Cardiac septum (tissue), 1 donor: ENCODE measurements around the gene NRAP. TPM values are rescaled to one million over a fixed set of nuclear protein-coding genes. Genes with fewer than 3 reads are reported as not detected.

Experiments
- DNase-seq: peaks from one replicate; pipeline ENCODE4 v3.0.0-alpha.2; 2020; ENCODE audit warnings: low spot score
- intact Hi-C: fragments of 100-400 bp; cut with DNase I; formaldehyde crosslinking; loops from one replicate; pipeline ENCODE4 v1.14.0; 2022
- total RNA-seq: library from RNA; stranded (reverse); fragmentation: NEBNext Ultra II Directional; extraction: Animal tissue kit (Norgen Biotek cat#: 25700); gene quantifications from one replicate; pipeline ENCODE4 v1.2.1, GENCODE V29; 2021
- donor health status: DM: no; HTN: no; CAD: no.

Gene NRAP
- total RNA-seq, 1 donor from 2014 or later, result 1,029 TPM

DNA sequence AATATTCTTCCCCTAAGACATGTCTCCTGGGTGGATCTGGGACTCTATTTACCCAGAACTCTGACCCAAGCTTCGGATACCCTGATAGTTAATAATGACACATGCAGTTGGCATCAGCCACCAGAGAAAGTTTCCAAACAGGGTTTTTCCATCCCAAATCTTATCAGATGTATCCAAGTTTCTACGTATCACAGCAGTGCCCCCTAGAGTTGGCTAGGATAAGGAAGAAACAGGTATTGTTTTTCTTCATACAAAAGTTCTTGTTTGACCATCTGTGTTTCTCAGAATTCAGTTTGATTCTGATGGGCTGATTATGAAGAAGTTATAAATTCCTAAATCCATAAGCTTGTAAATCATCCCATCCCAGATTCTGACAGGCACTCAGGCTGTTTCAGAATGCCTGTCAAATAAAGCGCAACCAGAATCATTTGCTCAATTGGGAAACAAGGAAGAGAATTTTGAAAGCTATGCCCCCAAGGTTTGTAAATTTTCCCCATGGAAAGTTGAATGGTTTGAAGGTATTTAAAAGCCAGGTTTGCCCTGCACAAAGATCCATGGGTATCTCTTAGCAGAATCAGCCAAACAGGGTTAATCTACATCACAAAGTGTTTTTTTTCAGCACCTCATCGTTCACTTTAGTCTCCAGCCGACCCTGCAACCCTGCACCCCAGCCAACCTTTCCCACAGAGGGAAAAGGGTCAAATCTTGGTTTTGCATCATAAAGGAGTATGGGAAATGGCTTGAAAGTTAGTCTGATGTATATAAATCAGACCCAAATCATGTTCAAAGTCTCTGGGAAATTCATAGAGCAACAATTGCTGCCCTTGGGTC, 47.4 kb downstream of the NRAP start:
- DNase-seq, result peak; percentile 15
- intact Hi-C loops, result no loop called here

- DNase-seq, result peak; percentile 63
- intact Hi-C loops, result no loop called here
Measured at GRCh38 chr10:113613977-113614690, 49.7 kb downstream of the NRAP start.

DNA sequence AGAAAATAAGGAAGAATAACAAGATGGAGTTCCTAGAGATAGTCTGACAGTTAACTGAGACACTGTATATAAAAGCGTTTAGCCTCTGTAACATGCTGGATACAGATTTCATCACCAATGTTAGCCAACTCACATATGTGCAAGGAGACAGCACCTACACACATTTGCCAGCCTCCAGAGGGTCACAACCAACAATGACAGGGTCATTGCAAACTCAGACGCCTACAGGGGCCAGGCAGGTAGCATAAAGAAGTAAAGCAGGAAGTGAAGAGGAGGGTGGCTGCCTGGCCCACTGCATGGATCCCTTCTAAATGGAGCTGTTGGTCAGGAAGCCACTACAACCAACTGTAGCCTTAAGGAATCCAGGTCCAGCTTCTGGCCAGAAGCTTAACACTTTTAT, 50.4 kb downstream of the NRAP start:
- intact Hi-C loops, result no loop called here
- peak; percentile 33 for DNase-seq

- no peak for DNase-seq
- intact Hi-C loops, result no loop called here
Measured at GRCh38 chr10:113612154-113612553, 51.7 kb downstream of the NRAP start.

- intact Hi-C loops, result no loop called here
- no peak for DNase-seq
Measured at GRCh38 chr10:113610631-113611601, 52.9 kb downstream of the NRAP start.

- intact Hi-C loops, result no loop called here
- no peak for DNase-seq
Measured at GRCh38 chr10:113609704-113610108, 54.1 kb downstream of the NRAP start.

GRCh38 chr10:113605268-113605978, 58.4 kb downstream of the NRAP start:
- intact Hi-C loops, result no loop called here

DNA sequence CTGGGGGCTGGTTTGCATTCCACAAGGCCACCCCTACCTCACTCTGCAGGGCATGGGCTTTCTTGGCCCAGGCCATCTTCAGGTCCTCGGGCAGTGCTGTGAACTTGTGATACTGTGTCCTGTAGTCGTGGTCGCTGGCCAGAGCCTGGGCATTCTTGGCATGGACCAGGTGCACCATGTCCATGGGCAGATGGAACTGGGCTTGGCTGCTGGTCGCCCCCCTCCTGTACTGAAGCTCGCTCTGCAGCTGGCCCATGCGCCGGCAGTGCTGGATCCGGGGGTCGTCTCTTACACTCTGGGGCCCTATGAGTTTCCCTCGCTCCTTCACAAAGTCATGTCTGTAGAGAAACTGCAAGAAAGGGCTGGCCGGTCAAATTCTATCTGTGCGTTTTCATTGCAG, 59.3 kb downstream of the NRAP start:
- no peak for DNase-seq
- intact Hi-C loops, result no loop called here

More at GRCh38 chr10:113605268-113605978, 58.4 kb downstream of the NRAP start:
- no peak for DNase-seq

DNA sequence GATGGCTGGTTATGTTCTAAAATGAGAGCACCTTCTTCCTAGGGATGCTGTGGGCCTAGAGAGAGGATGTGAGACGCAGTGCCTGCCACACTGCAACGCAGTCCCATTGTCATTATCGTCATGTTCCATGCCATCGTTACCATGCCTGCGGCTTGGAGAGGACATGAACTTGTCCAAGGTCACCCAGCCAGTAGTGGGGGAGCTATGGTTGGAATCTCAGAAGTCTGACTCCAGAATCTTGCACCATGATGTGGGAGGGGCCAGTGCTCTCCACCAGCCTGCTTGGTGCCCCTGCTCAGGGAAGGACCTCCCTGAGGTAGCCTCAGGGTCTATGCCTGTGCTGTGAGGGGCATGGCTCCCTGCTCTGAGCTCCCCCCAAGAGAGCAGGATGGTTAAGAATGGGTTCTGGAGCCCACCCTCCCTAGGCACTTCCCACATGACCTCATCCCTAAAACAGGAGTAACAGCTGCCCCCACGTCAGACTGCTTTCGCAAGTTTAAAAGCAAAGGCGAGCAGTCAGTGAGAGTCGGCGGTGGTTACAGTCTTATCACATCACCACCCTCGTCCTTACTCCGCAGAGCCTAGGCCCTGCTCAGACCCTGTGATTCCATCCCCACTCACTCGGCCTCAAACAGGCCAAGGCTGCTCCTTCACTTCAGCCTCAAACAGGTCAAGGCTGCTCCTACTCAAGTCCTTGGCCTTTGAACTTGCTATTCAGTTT, 60.6 kb downstream of the NRAP start:
- no peak for DNase-seq
- intact Hi-C loops, result no loop called here

DNA sequence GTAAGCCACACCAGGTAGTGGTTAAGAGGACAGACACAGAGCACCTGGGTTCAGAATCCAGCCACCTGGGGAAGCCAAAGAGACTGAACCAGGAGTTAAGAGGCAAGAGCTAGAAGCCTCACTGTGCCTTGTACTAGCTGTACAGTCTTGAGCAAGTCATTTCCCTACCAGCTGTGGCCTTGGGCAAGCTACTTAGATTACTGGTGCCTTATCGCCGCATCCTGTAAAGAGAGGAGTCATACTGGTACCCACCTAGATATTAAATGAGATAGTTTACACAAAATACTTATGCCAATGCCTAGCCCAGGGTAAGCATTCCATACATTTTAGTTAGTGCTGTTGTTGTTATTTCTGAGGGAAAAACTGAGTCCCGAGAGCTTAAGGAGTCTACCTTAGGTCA, 63.3 kb downstream of the NRAP start:
- no peak for DNase-seq
- intact Hi-C loops, result no loop called here

- intact Hi-C loops, result no loop called here
- no peak for DNase-seq
Measured at GRCh38 chr10:113594652-113595051, 69.2 kb downstream of the NRAP start.

DNA sequence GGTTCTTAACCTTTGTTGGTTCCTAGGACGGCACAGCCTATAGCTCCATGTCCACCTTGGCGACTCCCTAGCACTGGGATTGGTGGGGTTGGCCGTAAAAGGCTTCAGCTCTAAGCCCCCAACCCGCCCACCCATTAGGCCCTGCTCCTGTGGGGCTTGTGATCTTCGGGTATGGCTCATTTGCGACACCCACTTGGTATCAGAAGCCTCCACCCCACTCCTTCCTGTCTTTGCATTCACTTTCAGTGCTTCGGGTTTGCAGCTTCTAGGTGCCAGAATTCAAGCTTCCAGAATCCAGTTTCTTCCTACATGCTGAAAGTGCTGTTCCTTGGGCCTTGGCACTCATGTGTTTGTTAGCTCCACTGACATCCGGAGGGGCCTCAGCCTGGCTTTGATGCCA, 71.5 kb downstream of the NRAP start:
- no peak for DNase-seq
- intact Hi-C loops, result no loop called here

DNA sequence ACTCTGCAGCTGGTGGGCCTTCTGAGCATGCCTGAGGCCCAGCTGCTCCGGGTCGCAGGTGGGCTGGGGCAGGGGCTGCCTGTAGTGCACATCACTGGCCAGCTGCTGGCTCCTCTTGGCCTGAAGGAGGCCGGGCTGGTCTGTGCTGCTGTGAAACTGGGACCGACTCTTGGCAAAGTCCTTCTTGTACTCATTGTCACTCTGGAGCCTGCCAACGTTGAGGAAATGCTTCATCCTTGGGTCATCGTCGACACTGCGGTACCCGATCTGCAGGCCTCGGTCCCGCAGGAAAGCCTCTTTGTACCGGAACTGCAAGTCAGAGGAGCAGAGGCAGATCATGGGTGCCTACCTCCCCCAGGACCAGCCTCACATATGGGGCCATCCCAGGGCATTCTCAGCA, 73.3 kb downstream of the NRAP start:
- intact Hi-C loops, result no loop called here
- DNase-seq, result no peak

GRCh38 chr10:113589201-113589770, 74.6 kb downstream of the NRAP start:
- no peak for DNase-seq
- intact Hi-C loops, result no loop called here

GRCh38 chr10:113585949-113586348, 77.9 kb downstream of the NRAP start:
- intact Hi-C loops, result no loop called here

DNA sequence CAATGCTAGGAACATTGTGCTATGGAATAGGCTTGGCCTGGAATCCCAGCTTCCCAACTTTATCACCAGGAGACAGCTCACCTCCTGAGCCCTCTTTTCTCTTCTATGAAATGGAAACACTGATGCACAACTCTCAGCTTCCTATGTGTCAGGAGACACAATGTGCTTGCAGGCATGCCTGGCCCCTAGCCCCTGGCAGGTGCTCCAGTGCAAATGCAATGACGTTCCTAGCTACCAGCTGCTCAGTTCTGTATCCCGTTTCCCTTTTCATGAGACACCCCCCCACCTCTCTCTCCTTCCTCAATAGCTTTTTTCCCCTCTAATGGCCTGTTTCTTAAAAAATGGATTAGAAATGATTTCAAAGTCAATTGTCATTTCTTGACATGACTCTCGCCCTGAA, 80.3 kb downstream of the NRAP start:
- intact Hi-C loops, result no loop called here
- no peak for DNase-seq

More at GRCh38 chr10:113585949-113586348, 77.9 kb downstream of the NRAP start:
- no peak for DNase-seq

GRCh38 chr10:113581092-113581491, 82.7 kb downstream of the NRAP start:
- intact Hi-C loops, result no loop called here
- no peak for DNase-seq

GRCh38 chr10:113578773-113579172, 85.1 kb downstream of the NRAP start:
- no peak for DNase-seq
- intact Hi-C loops, result no loop called here
